Mucosa of descending colon (tissue), 3 donors: ENCODE data around the gene PIGO. TPM values are rescaled to one million over a fixed set of nuclear protein-coding genes. Genes with fewer than 3 reads are reported as not detected.

Source experiments
- ATAC-seq: fragments of 200-7000 bp; cut with Tn5 transposase; one replicate; pipeline ENCODE4 v1.9.1; 2020; ENCODE audit warnings: mild to moderate bottlenecking, moderate library complexity
- DNase-seq, 3 donors: peaks; one replicate each; pipeline ENCODE4 v3.0.0-alpha.2; 2020
- H3K36me3 ChIP-seq: fragments of 200-600 bp; one replicate; pipeline ENCODE4 v1.8.0; 2021; ENCODE audit warnings: low read depth, mild to moderate bottlenecking
- H3K4me1 ChIP-seq: fragments of 200-600 bp; one replicate; pipeline ENCODE4 v1.8.0; 2021; ENCODE audit warnings: low read depth, mild to moderate bottlenecking
- H3K4me3 ChIP-seq: fragments of 200-600 bp; one replicate; pipeline ENCODE4 v1.8.0; 2021; ENCODE audit warnings: mild to moderate bottlenecking
- H3K9me3 ChIP-seq: fragments of 200-600 bp; one replicate; pipeline ENCODE4 v1.8.0; 2021; ENCODE audit warnings: mild to moderate bottlenecking
- CTCF ChIP-seq: fragments of 200-600 bp; IDR thresholded peaks from one replicate; pipeline ENCODE4 v1.8.0; 2022; ENCODE audit warnings: antibody characterized with exemption, mild to moderate bottlenecking
- intact Hi-C, 2 donors: fragments of 100-400 bp; cut with DNase I in 1 of 2; cut with micrococcal nuclease in 1 of 2; formaldehyde crosslinking; loops; one replicate each; pipeline versions ENCODE4 v1.11.0 to v1.11.1; 2022; cut with DNase I, micrococcal nuclease
- total RNA-seq, 3 donors: library from RNA; stranded (reverse); fragmentation: NEBNext Ultra II Directional in 2 of 3; extraction: Animal tissue kit (Norgen Biotek cat#: 25700) in 2 of 3; gene quantifications; one replicate each; pipeline versions ENCODE4 v1.2.1 to v1.2.4, GENCODE V29; 2021 to 2023
- donor health status: DM: no; HTN: no; CAD: no; lungs with moderate emphysema.
- donor health status: DM: no; HTN: no; CAD: no.
- donor health status: DM: no; HTN: yes; CAD: no.

Gene PIGO
- total RNA-seq, 3 donors from 2014 or later: 22.3 to 35.8 (median 32.9) TPM

GRCh38 chr9:35042891-35043545, 53.4 kb downstream of the PIGO start:
- intact Hi-C loops: no loop called here

GRCh38 chr9:35042081-35042604, 54.2 kb downstream of the PIGO start:
- no peak for TF ChIP-seq CTCF
- DNase-seq: no peak
- no peaks in the 10 kb centered on the region for H3K9me3 ChIP-seq
- H3K4me1 ChIP-seq: no peaks in the 10 kb centered on the region
- ATAC-seq: no peak
- no peak overlapping the region for H3K4me3 ChIP-seq
- intact Hi-C loops: no loop called here
- H3K36me3 ChIP-seq: no peaks in the 10 kb centered on the region

More at GRCh38 chr9:35042891-35043545, 53.4 kb downstream of the PIGO start:
- no peak for TF ChIP-seq CTCF
- Histone ChIP-seq H3K9me3 (no peaks in the 10 kb centered on the region), H3K36me3 (no peaks in the 10 kb centered on the region), H3K4me3 (no peak overlapping the region), H3K4me1 (no peaks in the 10 kb centered on the region)
- ATAC-seq: no peak
- no peak for DNase-seq

Other genes starting within 250 kb of the PIGO start
- 1 to 10 TPM in 1 of 3 donors, under 1 TPM in 1, not detected in 1; 0.55 to 1.3 TPM for gene PHF24, start 138.3 kb downstream of the PIGO start, total RNA-seq
- 10 to 100 TPM in 1 of 3 donors, 1 to 10 TPM in 2; 1.2 to 32.9 (median 5.8) TPM for gene DNAJB5, start 106.8 kb downstream of the PIGO start, total RNA-seq
- 100 to 1,000 TPM; 150 to 193 (median 174) TPM for gene VCP, start 24.0 kb downstream of the PIGO start, total RNA-seq
- gene FANCG, start 16.6 kb downstream of the PIGO start, total RNA-seq: 10 to 100 TPM; 19.0 to 22.7 (median 20.7) TPM
- 100 to 1,000 TPM in 2 of 3 donors, 10 to 100 TPM in 1; 96.3 to 109 (median 100) TPM for gene STOML2, start 6.5 kb upstream of the PIGO start, total RNA-seq
- gene ATOSB, start 19.3 kb upstream of the PIGO start, total RNA-seq: 10 to 100 TPM; 32.3 to 35.0 (median 32.9) TPM
- 10 to 100 TPM; 42.9 to 68.2 (median 50.9) TPM for gene UNC13B, start 65.4 kb upstream of the PIGO start, total RNA-seq